Smooth muscle cell (in vitro differentiated cells): Measurements from ENCODE around the gene ADGRB3. TPM values are rescaled to one million over a fixed set of nuclear protein-coding genes. Genes with fewer than 3 reads are reported as not detected.

Experiments used
- DNase-seq: peaks from one replicate; lab custom pipeline; 2025; ENCODE audit not compliant: unreplicated experiment; lab: John Stamatoyannopoulos, UW
- H2AFZ ChIP-seq: fragments of 200-600 bp; sonication (generic); 2 replicates; pipeline ENCODE4 v1.6.0; 2016; ENCODE audit warnings: antibody characterized with exemption, low read depth, mild to moderate bottlenecking
- H3F3A ChIP-seq: fragments of 200-600 bp; sonication (generic); 2 replicates; pipeline ENCODE4 v1.6.0; 2017; ENCODE audit warnings: antibody characterized with exemption, low read depth
- H3K27ac ChIP-seq: fragments of 200-600 bp; sonication (generic); 2 replicates; pipeline ENCODE4 v1.5.1; 2016; ENCODE audit warnings: low read depth, mild to moderate bottlenecking
- H3K27me3 ChIP-seq: fragments of 200-600 bp; sonication (generic); 2 replicates; pipeline ENCODE4 v1.6.1; 2016; ENCODE audit warnings: low read depth, mild to moderate bottlenecking
- H3K36me3 ChIP-seq: fragments of 200-600 bp; sonication (generic); 2 replicates; pipeline ENCODE4 v1.5.1; 2016; ENCODE audit warnings: low read depth
- H3K4me1 ChIP-seq: fragments of 200-600 bp; sonication (generic); 2 replicates; pipeline ENCODE4 v1.5.1; 2016; ENCODE audit warnings: low read depth
- H3K4me2 ChIP-seq: fragments of 200-600 bp; sonication (generic); 2 replicates; pipeline ENCODE4 v1.6.0; 2016; ENCODE audit warnings: mild to moderate bottlenecking
- H3K4me3 ChIP-seq: fragments of 200-600 bp; sonication (generic); 2 replicates; pipeline ENCODE4 v1.5.1; 2016; ENCODE audit warnings: mild to moderate bottlenecking
- H3K79me2 ChIP-seq: fragments of 200-600 bp; sonication (generic); 2 replicates; pipeline ENCODE4 v1.6.0; 2016; ENCODE audit warnings: low read depth, mild to moderate bottlenecking
- H3K9ac ChIP-seq: fragments of 200-600 bp; sonication (generic); 2 replicates; pipeline ENCODE4 v1.6.0; 2016; ENCODE audit warnings: low read depth
- H3K9me3 ChIP-seq: fragments of 200-600 bp; sonication (generic); replicated peaks from 2 replicates; pipeline ENCODE4 v1.5.1; 2016; ENCODE audit warnings: low read depth
- H4K20me1 ChIP-seq: fragments of 200-600 bp; sonication (generic); 2 replicates; pipeline ENCODE4 v1.6.0; 2016; ENCODE audit warnings: low read depth
- WGBS: methylation state at CpG from one replicate; pipeline ENCODE4 v1.1.7; 2016; ENCODE audit warnings: low lambda C conversion rate; 5-methylcytosine and 5-hydroxymethylcytosine counted together
- polyA plus RNA-seq: library from polyadenylated mRNA; unstranded; fragments of >200 nt; fragmentation: Nextera tagmentation; extraction: Ambion mirVana; gene quantifications from 2 replicates; pipeline ENCODE4 v1.2.1, GENCODE V29; 2016
- total RNA-seq: library from RNA; depleted of rRNA; stranded (reverse); fragments of >200 nt; gene quantifications from 2 replicates; pipeline ENCODE4 v1.2.3, GENCODE V29; 2014
- TF ChIP-seq, protein P1 (sequence below): fragments of 200-600 bp; sonication (generic); IDR thresholded peaks from 2 replicates; pipeline ENCODE4 v1.5.1; 2017; ENCODE audit warnings: borderline replicate concordance, mild to moderate bottlenecking, antibody characterized with exemption; ENCODE audit not compliant: insufficient read depth, poor library complexity, severe bottlenecking

The ADGRB3 gene
- total and polyA plus RNA-seq, 2 experiments from 2014 or later, result 0.34 to 0.63 TPM

DNA sequence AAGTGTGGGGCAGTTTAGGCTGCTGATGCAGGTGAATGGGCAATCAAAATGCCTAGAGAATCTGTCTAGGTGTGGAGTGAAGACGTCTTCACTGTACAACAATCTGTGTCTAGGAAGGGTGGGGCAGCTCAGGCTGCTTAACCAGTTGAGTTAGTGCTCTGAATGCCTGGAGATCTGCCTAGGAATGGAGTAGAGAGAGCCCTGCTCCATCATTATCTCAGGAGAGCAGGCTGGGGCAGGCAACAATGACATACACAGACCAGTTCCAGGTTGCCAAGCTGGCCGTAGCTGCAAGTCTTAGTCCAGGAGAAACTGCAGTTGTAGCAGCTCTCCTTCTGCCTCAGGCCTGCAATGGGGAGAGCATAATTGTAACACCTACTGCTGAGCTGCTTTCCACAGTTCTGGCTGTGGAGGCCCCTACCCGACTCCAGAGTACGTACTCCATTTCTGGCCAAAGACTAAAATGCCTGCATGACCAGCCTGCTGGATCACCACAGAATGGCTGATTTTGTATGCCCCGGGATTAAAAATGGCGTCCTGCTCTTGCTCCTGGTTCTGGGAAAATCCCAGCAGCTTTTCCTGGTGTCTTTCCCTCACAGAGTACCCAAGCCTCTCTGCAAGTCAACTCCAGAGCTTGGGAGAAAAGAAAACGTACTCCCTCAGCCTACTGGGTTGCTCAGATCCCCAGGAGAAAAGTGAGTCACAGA is 545.4 kb downstream of the ADGRB3 start:
- Histone ChIP-seq H3F3A (no peaks in the 10 kb centered on the region), H4K20me1 (no peaks in the 10 kb centered on the region), H3K4me3 (no peak overlapping the region), H3K27ac (peak overlapping the region; percentile 74), H2AFZ (no peak overlapping the region), H3K4me2 (no peak overlapping the region), H3K4me1 (no peaks in the 10 kb centered on the region), H3K9ac (no peak overlapping the region), H3K27me3 (no peaks in the 10 kb centered on the region), H3K9me3 (no peaks in the 10 kb centered on the region), H3K79me2 (no peaks in the 10 kb centered on the region), H3K36me3 (no peaks in the 10 kb centered on the region)
- 80% methylated on average over 7 of the region's 7 CpGs for WGBS
- TF ChIP-seq, protein P1, sequence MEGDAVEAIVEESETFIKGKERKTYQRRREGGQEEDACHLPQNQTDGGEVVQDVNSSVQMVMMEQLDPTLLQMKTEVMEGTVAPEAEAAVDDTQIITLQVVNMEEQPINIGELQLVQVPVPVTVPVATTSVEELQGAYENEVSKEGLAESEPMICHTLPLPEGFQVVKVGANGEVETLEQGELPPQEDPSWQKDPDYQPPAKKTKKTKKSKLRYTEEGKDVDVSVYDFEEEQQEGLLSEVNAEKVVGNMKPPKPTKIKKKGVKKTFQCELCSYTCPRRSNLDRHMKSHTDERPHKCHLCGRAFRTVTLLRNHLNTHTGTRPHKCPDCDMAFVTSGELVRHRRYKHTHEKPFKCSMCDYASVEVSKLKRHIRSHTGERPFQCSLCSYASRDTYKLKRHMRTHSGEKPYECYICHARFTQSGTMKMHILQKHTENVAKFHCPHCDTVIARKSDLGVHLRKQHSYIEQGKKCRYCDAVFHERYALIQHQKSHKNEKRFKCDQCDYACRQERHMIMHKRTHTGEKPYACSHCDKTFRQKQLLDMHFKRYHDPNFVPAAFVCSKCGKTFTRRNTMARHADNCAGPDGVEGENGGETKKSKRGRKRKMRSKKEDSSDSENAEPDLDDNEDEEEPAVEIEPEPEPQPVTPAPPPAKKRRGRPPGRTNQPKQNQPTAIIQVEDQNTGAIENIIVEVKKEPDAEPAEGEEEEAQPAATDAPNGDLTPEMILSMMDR, result no peak
- DNase-seq, result no peak

DNA sequence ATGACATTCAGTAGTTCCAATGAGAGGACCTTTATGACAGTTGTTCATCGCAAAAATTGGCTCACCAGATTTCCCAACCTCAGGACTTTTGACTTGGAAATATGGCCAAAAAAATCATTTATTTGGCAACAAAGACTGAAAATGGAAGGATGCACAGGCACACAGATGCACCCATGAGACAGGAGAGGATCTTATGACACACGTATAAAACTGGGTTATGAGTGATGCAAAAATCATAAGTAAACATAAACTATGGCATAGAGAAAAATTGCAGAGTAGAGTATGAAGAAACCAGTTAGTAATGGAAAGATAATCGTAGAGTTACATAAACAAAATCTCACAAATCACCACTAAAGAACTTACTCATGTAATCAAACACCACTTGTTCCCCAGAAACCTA is 546.9 kb downstream of the ADGRB3 start:
- no peak overlapping the region for H3K9ac ChIP-seq
- WGBS, result 92% methylated on average over 3 of the region's 3 CpGs
- no peaks in the 10 kb centered on the region for H3K27me3 ChIP-seq
- no peaks in the 10 kb centered on the region for H3K79me2 ChIP-seq
- H3K27ac ChIP-seq, result no peak overlapping the region
- no peaks in the 10 kb centered on the region for H3K4me1 ChIP-seq
- no peaks in the 10 kb centered on the region for H3K36me3 ChIP-seq
- H3K4me3 ChIP-seq, result no peak overlapping the region
- H4K20me1 ChIP-seq, result no peaks in the 10 kb centered on the region
- H3K4me2 ChIP-seq, result no peak overlapping the region
- H3F3A ChIP-seq, result no peaks in the 10 kb centered on the region
- no peaks in the 10 kb centered on the region for H3K9me3 ChIP-seq
- H2AFZ ChIP-seq, result no peak overlapping the region
- DNase-seq, result no peak
- TF ChIP-seq, protein P1, result no peak

DNA sequence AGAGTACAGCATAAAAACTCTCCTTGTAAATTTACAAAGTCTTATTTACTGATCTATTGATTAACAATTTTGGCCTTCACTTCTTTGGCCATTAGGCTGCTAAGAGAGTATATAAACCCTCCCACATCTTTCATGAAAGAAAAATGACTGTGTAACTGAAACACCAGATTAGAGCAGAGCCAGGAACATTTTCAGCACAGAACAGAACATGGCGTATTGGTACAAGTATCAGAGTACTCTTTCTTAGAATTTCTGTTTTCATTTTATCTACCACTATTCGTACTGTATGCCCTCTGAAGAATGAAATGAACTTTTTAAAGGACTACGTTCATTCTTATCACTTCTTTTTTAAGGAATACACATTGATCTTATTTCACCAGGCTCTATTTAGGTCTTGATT is 550.2 kb downstream of the ADGRB3 start:
- H3K4me1 ChIP-seq, result no peaks in the 10 kb centered on the region
- no peak for DNase-seq
- no peaks in the 10 kb centered on the region for H3F3A ChIP-seq
- H3K4me3 ChIP-seq, result no peak overlapping the region
- H3K79me2 ChIP-seq, result no peaks in the 10 kb centered on the region
- no peaks in the 10 kb centered on the region for H3K9me3 ChIP-seq
- TF ChIP-seq, protein P1, result no peak
- WGBS, result 89% methylated on average over 3 of the region's 3 CpGs
- no peaks in the 10 kb centered on the region for H3K27me3 ChIP-seq
- no peak overlapping the region for H3K4me2 ChIP-seq
- no peaks in the 10 kb centered on the region for H4K20me1 ChIP-seq
- no peak overlapping the region for H3K27ac ChIP-seq
- H2AFZ ChIP-seq, result no peak overlapping the region
- H3K9ac ChIP-seq, result no peak overlapping the region
- no peaks in the 10 kb centered on the region for H3K36me3 ChIP-seq

DNA sequence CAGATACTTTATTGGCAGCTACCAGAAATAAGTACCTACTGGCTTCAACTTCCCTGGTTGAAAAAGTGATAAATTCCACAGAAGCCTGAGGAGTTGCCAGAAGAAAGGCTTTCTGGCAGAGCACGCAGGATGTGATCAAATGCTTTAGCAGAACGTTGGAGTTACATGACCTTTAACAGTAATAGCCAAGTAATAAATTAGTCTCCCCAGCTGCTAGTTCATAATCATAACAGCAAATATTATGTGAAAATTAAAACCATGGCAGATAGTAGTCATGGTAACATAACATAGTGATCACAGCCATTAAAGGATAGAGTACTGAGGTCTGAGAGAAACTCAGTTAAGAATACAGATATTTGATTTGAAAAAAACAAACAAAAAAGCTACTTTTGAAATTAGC is 567.7 kb downstream of the ADGRB3 start:
- H3K4me1 ChIP-seq, result no peaks in the 10 kb centered on the region
- H3K79me2 ChIP-seq, result no peaks in the 10 kb centered on the region
- H3K4me3 ChIP-seq, result no peak overlapping the region
- no peaks in the 10 kb centered on the region for H3K9me3 ChIP-seq
- no peaks in the 10 kb centered on the region for H3K27me3 ChIP-seq
- no peak overlapping the region for H3K27ac ChIP-seq
- no peaks in the 10 kb centered on the region for H4K20me1 ChIP-seq
- H3K9ac ChIP-seq, result no peak overlapping the region
- no peaks in the 10 kb centered on the region for H3F3A ChIP-seq
- no peak for DNase-seq
- no peaks in the 10 kb centered on the region for H3K36me3 ChIP-seq
- no peak overlapping the region for H2AFZ ChIP-seq
- no peak overlapping the region for H3K4me2 ChIP-seq
- 39% methylated on average over 2 of the region's 2 CpGs for WGBS
- TF ChIP-seq, protein P1, result no peak
